Lower leg skin (tissue), 3 donors: ENCODE data around the gene MEIS2.

ENCODE experiments used
- POLR2A ChIP-seq, 2 donors: fragments of 450-650 bp; IDR thresholded peaks; one replicate each; pipeline ENCODE4 v1.6.1; 2016 to 2017; ENCODE audit warnings: antibody characterized with exemption in 2 of 2, mild to moderate bottlenecking in 1 of 2, moderate library complexity in 1 of 2
- TF ChIP-seq, protein P1 (sequence below), 3 donors: fragments of 450-650 bp; IDR thresholded peaks; one replicate each; pipeline ENCODE4 v1.5.1; 2016; ENCODE audit warnings: antibody characterized with exemption in 3 of 3, mild to moderate bottlenecking in 3 of 3, moderate library complexity in 2 of 3

DNA sequence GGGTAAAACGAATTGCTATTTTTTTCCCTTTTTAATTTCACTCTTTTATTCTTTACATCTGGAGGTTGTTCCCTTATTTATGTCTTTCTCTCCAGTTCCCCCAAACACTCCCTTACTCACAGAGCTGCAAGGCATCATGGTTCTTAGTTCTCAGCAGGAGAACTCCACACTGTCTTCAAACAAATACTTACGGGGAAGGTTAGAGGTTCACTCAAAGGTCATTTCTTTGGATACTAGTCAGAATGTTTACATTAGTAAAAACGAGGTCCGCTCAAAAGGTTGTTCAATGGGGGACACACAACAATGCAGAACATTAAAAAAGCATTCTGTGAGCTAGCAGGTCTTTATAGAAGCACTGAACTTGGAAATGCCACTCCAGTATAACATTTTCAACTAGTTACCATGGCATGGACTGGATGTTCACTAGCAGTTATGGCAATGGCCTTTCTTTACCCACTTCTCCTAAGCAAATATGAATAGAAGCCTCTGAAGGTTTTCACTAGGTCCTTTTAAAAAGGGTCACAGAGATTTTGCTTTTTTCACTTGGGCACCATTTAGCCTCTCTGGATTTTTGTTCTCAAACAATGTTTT, 201.7 kb downstream of the MEIS2 start:
- TF ChIP-seq, protein P1, sequence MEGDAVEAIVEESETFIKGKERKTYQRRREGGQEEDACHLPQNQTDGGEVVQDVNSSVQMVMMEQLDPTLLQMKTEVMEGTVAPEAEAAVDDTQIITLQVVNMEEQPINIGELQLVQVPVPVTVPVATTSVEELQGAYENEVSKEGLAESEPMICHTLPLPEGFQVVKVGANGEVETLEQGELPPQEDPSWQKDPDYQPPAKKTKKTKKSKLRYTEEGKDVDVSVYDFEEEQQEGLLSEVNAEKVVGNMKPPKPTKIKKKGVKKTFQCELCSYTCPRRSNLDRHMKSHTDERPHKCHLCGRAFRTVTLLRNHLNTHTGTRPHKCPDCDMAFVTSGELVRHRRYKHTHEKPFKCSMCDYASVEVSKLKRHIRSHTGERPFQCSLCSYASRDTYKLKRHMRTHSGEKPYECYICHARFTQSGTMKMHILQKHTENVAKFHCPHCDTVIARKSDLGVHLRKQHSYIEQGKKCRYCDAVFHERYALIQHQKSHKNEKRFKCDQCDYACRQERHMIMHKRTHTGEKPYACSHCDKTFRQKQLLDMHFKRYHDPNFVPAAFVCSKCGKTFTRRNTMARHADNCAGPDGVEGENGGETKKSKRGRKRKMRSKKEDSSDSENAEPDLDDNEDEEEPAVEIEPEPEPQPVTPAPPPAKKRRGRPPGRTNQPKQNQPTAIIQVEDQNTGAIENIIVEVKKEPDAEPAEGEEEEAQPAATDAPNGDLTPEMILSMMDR (IDR thresholded peaks at IDR 0.05), result no peak
- TF ChIP-seq POLR2A (IDR thresholded peaks at IDR 0.05), result no peak
